Measurements from ENCODE around the gene GSTA5. TPM values are rescaled to one million over a fixed set of nuclear protein-coding genes. Genes with fewer than 3 reads are reported as not detected.
A peak's percentile ranks its signal among the peaks of the same experiment; 100 is the strongest.
"Not testable (repeated sequence)": the region's sequence is repeated elsewhere in the genome, so short reads cannot be mapped to it uniquely, and the experiment has no call there.

The GSTA5 gene
- total RNA-seq, 4 donors from 2014 or later = not detected

DNA sequence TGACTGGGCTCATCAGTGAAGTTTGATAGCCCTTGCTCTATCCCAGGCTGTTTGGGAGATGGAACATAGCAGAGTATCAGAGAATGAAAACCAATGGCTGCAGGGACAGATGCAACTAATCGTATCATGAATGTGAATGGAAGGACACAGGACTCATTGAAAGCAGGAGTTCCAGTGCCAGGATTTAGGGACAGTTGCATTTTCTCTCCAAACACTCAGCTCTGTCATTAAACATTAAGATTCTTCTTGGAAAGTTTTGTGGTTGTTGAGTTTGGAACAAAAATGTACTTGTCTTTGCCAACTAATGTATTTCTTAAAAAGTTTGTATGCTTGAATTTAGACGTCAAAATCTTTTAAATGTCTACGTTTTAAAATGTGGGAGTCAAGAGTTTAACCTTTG is 31.0 kb upstream of the GSTA5 start:
- no peak for DNase-seq (ENCODE audit: extremely low spot score)
- no peaks in the 10 kb centered on the region for H3K4me1 ChIP-seq
- 51% methylated on average over 3 of the region's 3 CpGs for WGBS
- H3K4me3 ChIP-seq = no peak overlapping the region
- no peak overlapping the region for H3K27ac ChIP-seq (replicated peaks in 1 of 4)
- no peaks in the 10 kb centered on the region for H3K9me3 ChIP-seq
- TF ChIP-seq POLR2AphosphoS5 (IDR thresholded peaks at IDR 0.05) (no peak), EP300 (IDR thresholded peaks at IDR 0.05) (no peak), POLR2A (IDR thresholded peaks at IDR 0.05; ENCODE audit: low read depth) (no peak)
- TF ChIP-seq, protein P1, sequence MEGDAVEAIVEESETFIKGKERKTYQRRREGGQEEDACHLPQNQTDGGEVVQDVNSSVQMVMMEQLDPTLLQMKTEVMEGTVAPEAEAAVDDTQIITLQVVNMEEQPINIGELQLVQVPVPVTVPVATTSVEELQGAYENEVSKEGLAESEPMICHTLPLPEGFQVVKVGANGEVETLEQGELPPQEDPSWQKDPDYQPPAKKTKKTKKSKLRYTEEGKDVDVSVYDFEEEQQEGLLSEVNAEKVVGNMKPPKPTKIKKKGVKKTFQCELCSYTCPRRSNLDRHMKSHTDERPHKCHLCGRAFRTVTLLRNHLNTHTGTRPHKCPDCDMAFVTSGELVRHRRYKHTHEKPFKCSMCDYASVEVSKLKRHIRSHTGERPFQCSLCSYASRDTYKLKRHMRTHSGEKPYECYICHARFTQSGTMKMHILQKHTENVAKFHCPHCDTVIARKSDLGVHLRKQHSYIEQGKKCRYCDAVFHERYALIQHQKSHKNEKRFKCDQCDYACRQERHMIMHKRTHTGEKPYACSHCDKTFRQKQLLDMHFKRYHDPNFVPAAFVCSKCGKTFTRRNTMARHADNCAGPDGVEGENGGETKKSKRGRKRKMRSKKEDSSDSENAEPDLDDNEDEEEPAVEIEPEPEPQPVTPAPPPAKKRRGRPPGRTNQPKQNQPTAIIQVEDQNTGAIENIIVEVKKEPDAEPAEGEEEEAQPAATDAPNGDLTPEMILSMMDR (IDR thresholded peaks at IDR 0.05) = no peak
- intact Hi-C loops (cut with DNase I) = no loop called here
- no peaks in the 10 kb centered on the region for H3K36me3 ChIP-seq
- no peaks in the 10 kb centered on the region for H3K27me3 ChIP-seq

DNA sequence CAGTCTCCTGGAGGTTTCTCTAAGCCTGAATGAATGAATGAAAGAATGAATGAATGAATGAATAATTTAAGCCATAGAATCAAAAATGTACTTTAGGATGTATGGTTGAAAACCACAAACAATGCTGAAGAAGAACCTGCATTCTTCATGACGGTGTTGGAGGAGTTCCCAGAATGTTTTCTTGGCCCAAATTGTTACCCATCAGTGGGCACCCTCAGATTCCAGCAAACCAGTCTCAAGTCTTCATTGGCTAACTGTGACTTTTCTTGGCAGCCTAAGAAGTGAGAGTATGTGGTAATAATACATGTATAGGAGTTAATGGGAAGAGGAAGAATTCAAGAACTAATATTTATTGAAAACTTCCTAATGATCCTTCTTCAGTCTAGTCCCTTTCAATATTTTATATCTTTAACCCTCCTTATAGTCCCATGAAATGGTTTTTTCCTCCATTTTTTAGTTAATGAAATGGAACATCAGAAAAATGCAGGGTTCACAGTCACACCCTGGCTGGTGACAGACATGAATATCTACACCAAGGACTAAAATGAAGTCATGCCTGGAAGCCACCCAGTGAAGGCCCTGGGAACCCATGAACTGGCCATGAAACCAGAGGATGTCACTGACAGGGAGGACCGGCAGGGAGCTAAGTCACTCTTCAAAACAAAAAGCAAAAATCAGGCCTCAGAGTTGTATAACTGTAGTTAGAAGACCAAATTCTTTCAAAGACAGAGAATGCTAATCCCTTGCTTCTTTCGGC is 29.9 kb upstream of the GSTA5 start:
- H3K9me3 ChIP-seq; H3K27ac ChIP-seq (replicated peaks in 1 of 4); H3K27me3 ChIP-seq; H3K4me3 ChIP-seq; H3K36me3 ChIP-seq; H3K4me1 ChIP-seq; intact Hi-C loops (cut with DNase I): not testable (repeated sequence)
- WGBS = 86% methylated on average over 3 of the region's 3 CpGs
- DNase-seq (ENCODE audit: extremely low spot score) = peak; percentile 45

DNA sequence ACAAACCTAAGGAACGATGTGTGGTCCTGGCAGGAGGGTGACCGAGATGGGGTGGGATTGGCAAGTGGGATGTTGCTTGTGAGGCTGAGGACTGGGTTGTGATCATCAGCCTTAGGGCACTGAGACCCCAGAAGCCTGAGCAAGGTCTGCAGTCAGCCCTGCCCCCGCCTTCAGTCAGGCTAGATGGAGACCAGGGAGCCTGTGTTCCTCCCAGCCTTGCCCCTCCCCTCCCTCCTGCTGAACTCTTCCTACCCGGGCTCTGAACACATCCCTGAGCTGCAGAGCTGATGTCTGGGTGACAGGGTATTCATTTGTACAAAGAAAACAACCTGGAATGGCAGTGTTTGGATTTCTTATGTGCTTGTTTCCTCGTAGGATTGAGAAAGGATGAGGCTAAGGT is 28.3 kb upstream of the GSTA5 start:
- DNase-seq (ENCODE audit: extremely low spot score); H3K9me3 ChIP-seq; intact Hi-C loops (cut with DNase I); H3K27ac ChIP-seq (replicated peaks in 1 of 4); H3K4me3 ChIP-seq; H3K36me3 ChIP-seq; H3K27me3 ChIP-seq; H3K4me1 ChIP-seq: not testable (repeated sequence)
- WGBS = 70% methylated on average over 5 of the region's 5 CpGs

DNA sequence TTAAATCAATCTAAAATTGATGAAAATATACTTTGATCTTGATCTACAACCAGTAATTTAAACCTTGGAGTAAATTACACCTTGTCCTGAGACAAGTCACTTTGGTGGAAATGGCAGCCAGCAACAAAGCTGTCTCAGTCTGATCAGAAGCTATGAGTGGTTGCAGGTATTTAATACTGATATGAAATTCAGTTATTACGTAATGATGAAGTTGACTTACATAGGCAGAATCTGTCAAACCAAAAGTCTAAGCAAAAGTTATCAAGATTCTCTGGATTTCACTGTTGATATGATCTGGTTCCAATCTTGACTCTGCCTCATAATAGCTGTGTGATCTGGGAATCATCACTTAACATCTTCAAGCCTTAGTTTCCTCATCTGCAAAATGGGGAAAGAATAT is 27.6 kb upstream of the GSTA5 start:
- Histone ChIP-seq H3K9me3 (no peaks in the 10 kb centered on the region), H3K4me1 (no peaks in the 10 kb centered on the region), H3K36me3 (no peaks in the 10 kb centered on the region), H3K27ac (replicated peaks in 1 of 4) (no peak overlapping the region), H3K27me3 (no peaks in the 10 kb centered on the region), H3K4me3 (no peak overlapping the region)
- TF ChIP-seq POLR2AphosphoS5 (IDR thresholded peaks at IDR 0.05) (no peak), EP300 (IDR thresholded peaks at IDR 0.05) (no peak), POLR2A (IDR thresholded peaks at IDR 0.05; ENCODE audit: low read depth) (no peak)
- TF ChIP-seq, protein P1 (IDR thresholded peaks at IDR 0.05) = no peak
- intact Hi-C loops (cut with DNase I) = no loop called here
- no peak for DNase-seq (ENCODE audit: extremely low spot score)
- 95% methylated on average over 1 of the region's 1 CpG for WGBS

DNA sequence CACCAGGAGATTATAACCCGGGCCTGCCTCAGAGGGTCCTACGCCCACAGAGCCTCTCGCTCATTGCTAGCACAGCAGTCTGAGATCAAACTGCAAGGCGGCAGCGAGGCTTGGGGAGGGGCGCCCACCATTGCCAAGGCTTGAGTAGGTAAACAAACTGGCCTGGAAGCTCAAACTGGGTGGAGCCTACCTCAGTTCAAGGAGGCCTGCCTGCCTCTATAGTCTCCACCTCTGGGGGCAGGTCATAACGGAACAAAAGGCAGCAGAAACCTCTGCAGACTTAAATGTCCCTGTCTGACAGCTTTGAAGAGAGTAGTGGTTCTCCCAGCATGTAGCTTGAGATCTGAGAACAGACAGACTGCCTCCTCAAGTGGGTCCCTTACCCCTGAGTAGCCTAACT is 20.5 kb upstream of the GSTA5 start:
- H3K27me3 ChIP-seq; H3K9me3 ChIP-seq; H3K27ac ChIP-seq (replicated peaks in 1 of 4); H3K4me1 ChIP-seq; H3K4me3 ChIP-seq; H3K36me3 ChIP-seq; intact Hi-C loops (cut with DNase I); DNase-seq (ENCODE audit: extremely low spot score): not testable (repeated sequence)
- WGBS = 92% methylated on average over 6 of the region's 7 CpGs

DNA sequence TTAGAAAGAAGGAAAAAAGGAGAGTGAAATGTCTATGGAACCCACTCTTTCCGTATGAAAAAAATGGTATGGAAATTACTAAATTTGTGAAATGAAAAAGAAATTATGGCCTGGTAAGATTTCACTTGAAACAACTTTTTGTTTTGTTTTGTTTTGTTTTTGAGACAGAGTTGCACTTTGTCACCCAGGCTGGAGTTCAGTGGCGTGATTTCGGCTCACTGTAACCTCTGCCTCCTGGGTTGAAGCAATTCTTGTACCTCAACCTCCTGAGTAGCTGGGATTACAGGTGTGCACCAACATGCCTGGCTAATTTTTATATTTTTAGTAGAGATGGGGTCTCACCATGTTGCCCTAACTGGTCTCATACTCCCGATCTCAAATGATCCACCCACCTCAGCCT is 17.8 kb upstream of the GSTA5 start:
- no peak for DNase-seq (ENCODE audit: extremely low spot score)
- H3K27me3 ChIP-seq = peaks cover 0 to 6% (median 0%) of the 10 kb centered on the region in 4 donors
- H3K4me1 ChIP-seq = no peaks in the 10 kb centered on the region
- H3K4me3 ChIP-seq = no peak overlapping the region
- 85% methylated on average over 4 of the region's 4 CpGs for WGBS
- intact Hi-C loops (cut with DNase I) = no loop called here
- H3K27ac ChIP-seq (replicated peaks in 1 of 4) = no peak overlapping the region
- H3K9me3 ChIP-seq = no peaks in the 10 kb centered on the region
- H3K36me3 ChIP-seq = no peaks in the 10 kb centered on the region
- TF ChIP-seq EP300 (IDR thresholded peaks at IDR 0.05) = no peak
- TF ChIP-seq, protein P1 (IDR thresholded peaks at IDR 0.05) = no peak
- TF ChIP-seq POLR2AphosphoS5 (IDR thresholded peaks at IDR 0.05) = no peak
- TF ChIP-seq POLR2A (IDR thresholded peaks at IDR 0.05; ENCODE audit: low read depth) = no peak

DNA sequence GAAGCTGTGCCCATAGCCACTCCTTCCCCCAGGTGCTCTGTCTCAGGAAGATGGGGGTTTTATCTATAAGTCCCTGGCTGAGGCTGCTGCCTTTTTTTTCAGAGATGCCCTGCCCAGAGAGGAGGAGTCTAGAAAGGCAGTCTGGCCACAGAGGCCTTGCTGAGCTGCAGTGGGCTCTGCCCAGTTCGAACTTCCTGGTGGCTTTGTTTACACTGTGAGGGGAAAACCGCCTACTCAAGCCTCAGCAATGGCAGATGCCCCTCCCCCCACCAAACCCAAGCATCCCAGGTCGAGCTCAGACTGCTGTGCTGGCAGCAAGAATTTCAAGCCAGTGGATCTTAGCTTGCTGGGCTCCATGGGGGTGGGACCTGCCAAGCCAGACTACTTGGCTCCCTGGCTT is 15.5 kb upstream of the GSTA5 start:
- H3K27ac ChIP-seq (replicated peaks in 1 of 4); H3K4me1 ChIP-seq; H3K27me3 ChIP-seq; H3K9me3 ChIP-seq; H3K36me3 ChIP-seq; intact Hi-C loops (cut with DNase I); H3K4me3 ChIP-seq: not testable (repeated sequence)
- peak; percentile 29 for DNase-seq (ENCODE audit: extremely low spot score)
- WGBS = 0% methylated on average over 2 of the region's 3 CpGs
